Adrenal gland (tissue), 12 donors: Measurements from ENCODE around the gene BHLHA9. TPM values are rescaled to one million over a fixed set of nuclear protein-coding genes. Genes with fewer than 3 reads are reported as not detected.

Source experiments
- DNase-seq, 7 donors: peaks; one replicate each; pipeline ENCODE4 v3.0.0-alpha.2; 2019 to 2020
- H3K27ac ChIP-seq, 5 donors: fragments of 200-600 bp; sonication (generic) in 4 of 5; 1 replicate in 3 of 5; 2 replicates in 2 of 5; pipeline versions ENCODE4 v1.5.1 to v1.8.0; 2016 to 2020; ENCODE audit warnings: mild to moderate bottlenecking in 1 of 5
- H3K27me3 ChIP-seq: fragments of 200-600 bp; 2 replicates; pipeline ENCODE4 v1.8.0; 2021
- H3K36me3 ChIP-seq, 2 donors: fragments of 200-600 bp; replicated peaks in 1 of 2; 1 replicate in 1 of 2; 2 replicates in 1 of 2; pipeline versions ENCODE4 v1.5.1 to v1.8.0; 2018 to 2022
- H3K4me1 ChIP-seq, 2 donors: fragments of 200-600 bp; replicated peaks in 1 of 2; 1 replicate in 1 of 2; 2 replicates in 1 of 2; pipeline versions ENCODE4 v1.5.1 to v1.8.0; 2018 to 2021
- H3K4me3 ChIP-seq, 4 donors: fragments of 200-600 bp; sonication (generic) in 3 of 4; one replicate each; pipeline ENCODE4 v1.5.1; 2016 to 2018
- H3K9me3 ChIP-seq, 3 donors: fragments of 200-600 bp; sonication (generic) in 1 of 3; replicated peaks in 1 of 3; 1 replicate in 2 of 3; 2 replicates in 1 of 3; pipeline versions ENCODE4 v1.5.1 to v1.8.0; 2016 to 2021
- CTCF ChIP-seq, 6 experiments: fragments of 450-650 bp in 4 of 6; fragments of 200-600 bp in 2 of 6; sonication (generic) in 1 of 6; IDR thresholded peaks; 1 replicate in 5 of 6; 2 replicates in 1 of 6; pipeline versions ENCODE4 v1.5.1 to v1.8.0; 2016 to 2021; ENCODE audit warnings: antibody characterized with exemption in 6 of 6, mild to moderate bottlenecking in 2 of 6, moderate library complexity in 1 of 6
- POLR2A ChIP-seq, 2 donors: fragments of 450-650 bp; IDR thresholded peaks; one replicate each; pipeline ENCODE4 v1.6.1; 2017; ENCODE audit warnings: antibody characterized with exemption in 2 of 2, mild to moderate bottlenecking in 2 of 2, moderate library complexity in 1 of 2
- WGBS, 4 donors: extraction: QIAGEN DNeasy Blood & Tissue Kit in 2 of 4; methylation state at CpG; one replicate each; pipeline versions ENCODE4 v1.1.5 to v1.1.7; 2013 to 2017; 5-methylcytosine and 5-hydroxymethylcytosine counted together
- intact Hi-C, 2 donors: fragments of 100-400 bp; cut with DNase I; formaldehyde crosslinking; loops; one replicate each; pipeline versions ENCODE4 v1.14.1 to v1.15.0; 2022 to 2023
- polyA plus RNA-seq, 3 donors: library from polyadenylated mRNA; stranded (reverse); fragments of 200-250 nt in 2 of 3; fragments of 350-450 nt in 1 of 3; fragmentation: Illumina TruSeq in 1 of 3; extraction: RNeasy Lipid Tissue Mini Kit (QIAGEN cat#74804) in 1 of 3; gene quantifications; one replicate each; pipeline ENCODE4 v1.2.3, GENCODE V29; 2013 to 2014
- total RNA-seq, 9 donors: library from RNA; depleted of rRNA in 4 of 9; stranded (reverse); fragments of >200 nt in 4 of 9; fragments of 120-200 nt in 1 of 9; fragmentation: NEBNext Ultra II Directional in 1 of 9; extraction: Animal tissue kit (Norgen Biotek cat#: 25700) in 1 of 9; gene quantifications; one replicate each; pipeline versions ENCODE4 v1.1.0 to v1.2.4, GENCODE V29; 2013 to 2023
- donor health status: healthy with polysubstance abuse.
- donor health status: Bipolar disorder and iron deficiency.
- donor health status: DM: yes; HTN: yes; CAD: no.
- donor health status: DM: no; HTN: no; CAD: no.
- donor health status: DM: no; HTN: no; CAD: no.
- donor health status: DM: yes; HTN: yes; CAD: no.

BHLHA9 gene
- total and polyA plus RNA-seq, 12 donors: not detected

GRCh38 chr17:1275205-1275961, 5.1 kb downstream of the BHLHA9 start:
- intact Hi-C loops: loop anchor here (5.0 to 10.0 kb wide), 2 partner anchors 57 to 239 kb away; partner anchors contain the start of gene INPP5K (in 1 of the 2)
- Histone ChIP-seq H3K27me3 (peaks cover 29% of the 10 kb centered on the region), H3K4me3 (no peak overlapping the region)

GRCh38 chr17:1275962-1276736, 5.9 kb downstream of the BHLHA9 start:
- peak; percentile 41 to 76 (median 61) for DNase-seq
- intact Hi-C loops: loop anchor here (5.0 to 10.0 kb wide), 2 partner anchors 56 to 239 kb away; partner anchors contain the start of gene INPP5K (in 1 of the 2)
- 11 to 21% (median 20%) methylated on average over 21 to 28 of the region's 28 CpGs for WGBS, 4 donors

More at GRCh38 chr17:1275205-1275961, 5.1 kb downstream of the BHLHA9 start:
- no peak overlapping the region for H3K27ac ChIP-seq
- 61 to 79% (median 74%) methylated on average over 10 of the region's 10 CpGs for WGBS, 4 donors
- DNase-seq: no peak
- no peaks in the 10 kb centered on the region for H3K9me3 ChIP-seq
- TF ChIP-seq CTCF (IDR thresholded peaks at IDR 0.05) (no peak), POLR2A (IDR thresholded peaks at IDR 0.05) (no peak)
- no peaks in the 10 kb centered on the region for H3K4me1 ChIP-seq
- H3K36me3 ChIP-seq: no peaks in the 10 kb centered on the region

GRCh38 chr17:1280652-1281051, 10.4 kb downstream of the BHLHA9 start:
- no peak overlapping the region for H3K4me3 ChIP-seq

More at GRCh38 chr17:1275962-1276736, 5.9 kb downstream of the BHLHA9 start:
- Histone ChIP-seq H3K36me3 (no peaks in the 10 kb centered on the region), H3K4me3 (no peak overlapping the region), H3K27ac (no peak overlapping the region), H3K4me1 (no peaks in the 10 kb centered on the region), H3K9me3 (no peaks in the 10 kb centered on the region), H3K27me3 (peaks cover 26% of the 10 kb centered on the region)
- peak; percentile 52 to 81 (median 75) for TF ChIP-seq CTCF (IDR thresholded peaks at IDR 0.05)
- TF ChIP-seq POLR2A (IDR thresholded peaks at IDR 0.05): no peak

More at GRCh38 chr17:1280652-1281051, 10.4 kb downstream of the BHLHA9 start:
- 66 to 76% (median 72%) methylated on average over 4 to 23 of the region's 23 CpGs for WGBS, 4 donors
- no peaks in the 10 kb centered on the region for H3K4me1 ChIP-seq
- no peak for DNase-seq
- H3K9me3 ChIP-seq: no peaks in the 10 kb centered on the region
- H3K36me3 ChIP-seq: no peaks in the 10 kb centered on the region
- peaks cover 21% of the 10 kb centered on the region for H3K27me3 ChIP-seq
- H3K27ac ChIP-seq: no peak overlapping the region
- intact Hi-C loops: no loop called here
- TF ChIP-seq POLR2A (IDR thresholded peaks at IDR 0.05): no peak
- no peak for TF ChIP-seq CTCF (IDR thresholded peaks at IDR 0.05)
